HS-5 (cell line): ENCODE results near the gene CAPN5.

ENCODE experiments used
- DNase-seq: peaks from one replicate; pipeline ENCODE4 v3.0.0-alpha.2; 2012; ENCODE audit warnings: low read depth

CAPN5 gene

GRCh38 chr11:77065878-77066228 is 918 bp upstream of the CAPN5 start:
- no peak for DNase-seq

GRCh38 chr11:77067861-77068443 is 1.2 kb downstream of the CAPN5 start:
- DNase-seq, result no peak

- no peak for DNase-seq
These were observed 1.9 kb downstream of the CAPN5 start for GRCh38 chr11:77068457-77069335.

- DNase-seq, result no peak
These were observed 2.7 kb downstream of the CAPN5 start for GRCh38 chr11:77069336-77069968.

GRCh38 chr11:77069969-77070582 is 3.3 kb downstream of the CAPN5 start:
- no peak for DNase-seq

- DNase-seq, result no peak
These were observed 4.3 kb downstream of the CAPN5 start for GRCh38 chr11:77071077-77071476.

GRCh38 chr11:77071671-77072605 is 5.2 kb downstream of the CAPN5 start:
- DNase-seq, result no peak

- no peak for DNase-seq
These were observed 6.1 kb downstream of the CAPN5 start for GRCh38 chr11:77072851-77073327.

GRCh38 chr11:77073328-77074001 is 6.7 kb downstream of the CAPN5 start:
- DNase-seq, result peak; percentile 78

- no peak for DNase-seq
These were observed 7.4 kb downstream of the CAPN5 start for GRCh38 chr11:77074205-77074604.

GRCh38 chr11:77074626-77075221 is 8.0 kb downstream of the CAPN5 start:
- DNase-seq, result no peak

GRCh38 chr11:77075425-77075905 is 8.7 kb downstream of the CAPN5 start:
- DNase-seq, result no peak

GRCh38 chr11:77079666-77080065 is 12.9 kb downstream of the CAPN5 start:
- DNase-seq, result no peak

GRCh38 chr11:77080643-77081210 is 14.0 kb downstream of the CAPN5 start:
- no peak for DNase-seq

- no peak for DNase-seq
These were observed 14.6 kb downstream of the CAPN5 start for GRCh38 chr11:77081381-77081851.

GRCh38 chr11:77081976-77082836 is 15.4 kb downstream of the CAPN5 start:
- no peak for DNase-seq

- DNase-seq, result no peak
These were observed 16.2 kb downstream of the CAPN5 start for GRCh38 chr11:77082838-77083565.

- DNase-seq, result no peak
These were observed 16.9 kb downstream of the CAPN5 start for GRCh38 chr11:77083566-77084245.
